GM10248 (cell line): Measurements from ENCODE around the gene SNUPN.
"Not testable (repeated sequence)": the region's sequence is repeated elsewhere in the genome, so short reads cannot be mapped to it uniquely, and the experiment has no call there.

Source experiments
- CTCF ChIA-PET: fragments of 300-600 bp; sonication (Branson Sonifier 250); formaldehyde crosslinking; extraction: SDS; loops from one replicate; lab custom pipeline; 2021; ENCODE audit warnings: antibody characterized with exemption; lab: Yijun Ruan, JAX
- POLR2A ChIA-PET: fragments of 350-650 bp; sonication (Branson Sonifier 250); formaldehyde crosslinking; extraction: SDS; loops from one replicate; lab custom pipeline; 2020; ENCODE audit warnings: antibody characterized with exemption; lab: Yijun Ruan, JAX
- DNase-seq: peaks from one replicate; pipeline ENCODE4 v3.0.0; 2012; ENCODE audit errors: extremely low spot score
- CTCF ChIP-seq: IDR thresholded peaks from 2 replicates; pipeline ENCODE4 v1.5.1; 2012; ENCODE audit warnings: mild to moderate bottlenecking, low read depth; ENCODE audit errors: extremely low read depth, missing control alignments, control extremely low read depth

Gene SNUPN

DNA sequence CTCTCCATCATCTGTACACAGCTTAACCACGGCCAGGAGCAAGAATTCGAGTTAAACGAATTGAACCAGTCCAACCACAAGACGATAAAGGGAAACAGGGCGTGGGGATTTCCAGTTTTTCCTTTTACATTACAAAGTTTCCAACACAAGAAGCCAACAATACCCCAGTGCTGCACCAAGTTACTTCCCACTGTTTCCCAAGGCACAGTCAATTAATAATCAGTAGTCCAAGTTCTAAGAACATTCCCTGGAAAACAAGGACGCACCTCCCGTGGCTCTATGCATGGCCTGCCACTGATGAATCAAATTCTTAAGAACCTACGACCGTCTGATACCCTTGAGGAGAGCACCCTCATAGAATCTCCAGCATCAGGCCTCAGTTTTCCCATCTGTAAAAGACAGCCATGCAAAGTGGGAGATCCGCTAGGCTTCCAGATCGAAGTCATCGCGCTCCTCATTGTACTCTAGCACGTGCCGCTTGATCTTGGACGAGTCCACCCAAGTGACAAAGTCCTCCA is 13.7 kb upstream of the SNUPN start:
- ChIA-PET POLR2A (interaction anchor here (1.5 to 2.5 kb wide), 4 partner anchors 14 to 271 kb away, joined by 9 to 13 read pairs (median 10); partner anchors contain the start of genes MAN2C1, SIN3A and SNUPN), CTCF (interaction anchor here (0.7 to 4.1 kb wide), 11 partner anchors 8 to 596 kb away, joined by 3 to 24 read pairs (median 4); partner anchors contain the start of genes SNUPN and SNX33)
- no peak for TF ChIP-seq CTCF
- no peak for DNase-seq

- ChIA-PET CTCF (interaction anchor here (1.3 to 4.1 kb wide), 6 partner anchors 10 to 269 kb away, joined by 4 to 24 read pairs (median 8); partner anchors contain the start of genes MAN2C1, SNUPN and SNX33), POLR2A (interaction anchor here (0.6 kb wide), 1 partner anchor 303 kb away, joined by 3 read pairs; no protein-coding TSS in a partner anchor)
- DNase-seq = no peak
- TF ChIP-seq CTCF = no peak
Observed at GRCh38 chr15:75637245-75638009, 11.9 kb upstream of the SNUPN start.

DNA sequence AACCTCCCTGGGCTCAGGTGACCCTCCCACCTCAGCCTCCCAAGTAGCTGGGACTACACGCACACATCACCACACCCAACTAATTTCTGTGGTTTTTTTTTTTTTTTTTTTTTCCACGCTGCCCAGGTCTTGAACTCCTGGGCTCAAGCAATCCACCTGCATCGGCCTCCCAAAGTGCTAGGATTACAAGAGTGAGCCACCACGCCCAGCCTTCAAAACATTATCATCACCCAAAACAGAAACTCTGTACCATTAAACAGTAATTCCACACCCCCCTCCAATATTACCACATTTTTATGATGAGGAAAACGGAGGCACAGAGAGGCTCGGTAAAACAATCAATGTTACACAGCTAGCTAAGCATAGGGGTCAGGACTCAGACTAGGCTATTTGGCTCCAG is 10.5 kb upstream of the SNUPN start:
- TF ChIP-seq CTCF = no peak
- CTCF ChIA-PET = interaction anchor here (1.4 to 1.8 kb wide), 2 partner anchors 9 to 12 kb away, joined by 4 to 11 read pairs; partner anchors contain the start of genes SNUPN and SNX33
- POLR2A ChIA-PET = no interaction called here
- no peak for DNase-seq

DNA sequence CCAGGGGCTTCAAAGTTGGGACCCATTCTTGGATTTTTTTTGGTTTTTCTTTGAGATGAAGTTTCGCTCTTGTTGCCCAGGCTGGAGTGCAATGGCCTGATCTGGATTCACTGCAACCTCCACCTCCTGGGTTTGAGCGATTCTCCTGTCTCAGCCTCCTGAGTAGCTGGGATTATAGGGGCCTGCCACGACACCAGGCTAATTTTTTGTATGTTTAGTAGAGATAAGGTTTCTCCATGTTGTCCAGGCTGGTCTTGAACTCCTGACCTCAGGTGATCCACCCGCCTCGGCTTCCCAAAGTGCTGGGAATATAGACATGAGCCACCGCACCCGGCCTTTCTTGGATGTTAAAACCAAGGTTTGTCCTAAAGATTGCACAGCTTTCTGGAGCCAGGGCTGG is 8.4 kb upstream of the SNUPN start:
- POLR2A ChIA-PET, DNase-seq: not testable (repeated sequence)
- CTCF ChIA-PET = interaction anchor here (0.7 to 1.8 kb wide), 2 partner anchors 14 to 61 kb away, joined by 3 to 4 read pairs; partner anchors contain the start of gene SNX33

DNA sequence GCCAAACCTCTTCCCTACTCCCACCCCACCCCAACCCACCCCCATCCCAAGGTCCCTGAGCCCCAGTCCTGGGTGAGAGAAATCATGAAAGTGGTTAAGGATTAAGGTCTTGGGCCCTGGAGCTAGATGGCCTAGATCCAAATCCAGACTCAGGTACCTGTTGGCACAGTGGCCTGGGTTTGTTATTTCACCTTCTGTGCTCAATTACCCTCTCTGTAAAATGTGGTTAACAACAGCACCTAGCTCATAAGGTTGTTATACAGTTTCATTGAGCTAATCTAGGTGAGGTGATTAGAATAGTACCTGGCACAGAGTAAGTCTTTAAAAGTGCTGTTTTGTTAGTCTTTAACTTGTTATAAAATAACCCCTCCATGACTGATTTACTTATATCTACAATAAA is 6.4 kb upstream of the SNUPN start:
- CTCF ChIA-PET = no interaction called here

GRCh38 chr15:75622505-75622904 is 3.0 kb downstream of the SNUPN start:
- POLR2A ChIA-PET = no interaction called here
- no peak for DNase-seq
- CTCF ChIA-PET = no interaction called here
- TF ChIP-seq CTCF = no peak

More for the DNA sequence above, 6.4 kb upstream of the SNUPN start:
- DNase-seq = no peak
- POLR2A ChIA-PET = no interaction called here
- no peak for TF ChIP-seq CTCF
